GM21529 (cell line): Measurements from ENCODE around the gene IGF1R.

Experiments used
- ATAC-seq: cut with Tn5 transposase; IDR thresholded peaks from one replicate; pipeline ENCODE4 v1.9.1; 2021; ENCODE audit not compliant: unreplicated experiment

The IGF1R gene

DNA sequence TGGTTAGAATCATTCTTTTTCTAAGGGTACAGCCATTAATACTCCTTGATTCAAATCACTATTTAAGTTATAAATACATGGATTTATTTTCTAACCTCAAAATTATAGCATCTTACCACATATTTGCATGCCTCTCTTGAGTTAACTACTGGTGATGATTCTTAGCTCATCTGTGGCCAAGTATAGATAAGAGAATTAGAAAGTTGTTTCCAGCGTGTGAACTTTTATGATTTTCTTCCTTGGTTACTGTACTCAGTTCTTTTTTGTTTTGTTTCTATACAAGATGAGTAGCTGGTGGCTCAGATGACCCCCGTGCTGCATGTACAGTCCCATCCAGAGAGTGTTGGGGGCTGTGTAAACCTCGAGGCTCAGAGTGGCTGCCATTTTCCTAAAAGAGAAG, 124.6 kb downstream of the IGF1R start:
- no peak for ATAC-seq

DNA sequence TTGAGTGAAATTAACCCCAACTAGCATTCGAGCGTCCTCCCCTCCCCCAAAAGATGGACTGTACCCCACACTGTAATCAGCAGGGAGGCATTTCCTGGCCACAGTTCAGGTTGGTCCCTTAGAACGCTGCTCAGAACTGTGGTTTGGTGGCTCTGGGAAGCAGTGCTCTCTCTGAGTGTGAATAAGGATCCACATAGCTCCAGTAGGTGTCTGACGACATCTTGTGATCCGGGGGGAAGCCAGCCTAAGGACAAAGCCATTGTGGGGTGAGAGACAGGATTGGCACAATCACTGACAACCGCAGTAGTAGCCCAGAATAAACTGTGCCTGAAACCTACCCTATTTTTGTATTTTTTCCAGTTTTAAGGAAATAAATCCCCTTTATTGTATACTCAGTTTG, 125.3 kb downstream of the IGF1R start:
- ATAC-seq = no peak

DNA sequence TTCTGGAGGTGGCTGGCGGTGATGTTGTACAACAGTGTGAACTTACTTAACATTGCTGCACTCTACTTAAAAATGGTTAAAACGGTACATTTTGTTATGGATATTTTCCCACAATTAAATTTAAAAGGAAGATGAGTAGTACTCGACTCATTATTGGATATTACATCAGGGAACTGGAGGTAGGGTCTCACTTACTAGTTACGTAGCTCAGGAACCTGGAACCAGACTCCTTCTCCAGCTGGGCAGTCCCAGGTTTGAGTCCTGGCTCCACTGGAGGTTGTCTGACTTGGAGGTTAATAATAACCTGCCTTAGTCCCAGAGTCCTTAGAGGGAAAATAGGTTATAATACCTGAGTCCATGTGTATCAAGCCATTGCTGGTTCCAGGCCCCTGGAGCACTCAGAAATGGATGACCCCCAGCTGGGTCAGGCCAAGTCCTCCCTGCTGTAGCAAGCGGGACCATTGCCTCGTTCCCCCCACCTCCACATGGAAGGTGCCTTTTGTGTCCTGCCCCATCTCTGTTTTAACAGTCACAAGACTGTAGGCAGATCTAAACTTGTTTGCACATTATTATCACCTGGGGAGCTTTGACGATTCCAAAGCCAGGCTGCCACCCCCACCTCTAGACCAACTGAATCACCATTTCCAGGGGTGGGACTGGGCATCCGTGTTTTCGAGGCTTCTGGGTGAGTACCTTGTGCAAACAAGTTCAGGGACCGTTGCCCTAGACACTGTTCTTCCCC, 126.6 kb downstream of the IGF1R start:
- no peak for ATAC-seq

DNA sequence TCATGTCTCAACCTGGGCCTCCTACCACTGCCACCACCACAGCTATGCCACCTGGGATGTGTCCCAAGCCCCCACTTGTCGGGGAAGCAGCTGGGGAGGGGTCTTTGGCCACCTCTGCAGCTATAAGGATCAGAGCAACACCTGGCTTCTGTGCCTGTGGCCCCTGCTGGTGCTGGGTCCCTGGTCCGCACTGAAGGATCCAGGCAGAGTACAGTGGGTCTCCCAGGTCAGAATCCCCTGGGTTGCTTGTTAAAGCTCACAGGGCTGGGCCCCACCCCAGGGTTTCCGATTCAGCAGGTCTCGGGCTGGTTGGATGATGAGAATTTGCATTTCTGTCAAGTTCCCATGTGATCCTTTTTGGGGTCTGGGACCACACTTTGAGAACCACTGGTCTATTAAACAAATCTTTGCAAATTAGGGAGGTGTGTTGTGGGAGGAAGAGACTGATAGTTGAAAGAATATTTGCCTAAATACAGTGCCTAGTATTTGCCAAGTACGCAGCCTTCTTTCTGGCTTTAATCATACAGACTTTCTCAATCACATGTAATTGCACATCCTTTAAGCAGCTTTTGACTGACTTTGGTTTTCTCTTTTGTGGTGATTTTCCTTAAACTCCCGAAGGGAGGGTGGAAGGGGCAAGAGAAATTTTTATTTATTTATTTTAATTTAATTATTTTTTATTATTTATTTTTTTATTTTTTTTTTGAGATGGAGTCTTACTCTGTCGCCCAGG, 127.3 kb downstream of the IGF1R start:
- no peak for ATAC-seq

DNA sequence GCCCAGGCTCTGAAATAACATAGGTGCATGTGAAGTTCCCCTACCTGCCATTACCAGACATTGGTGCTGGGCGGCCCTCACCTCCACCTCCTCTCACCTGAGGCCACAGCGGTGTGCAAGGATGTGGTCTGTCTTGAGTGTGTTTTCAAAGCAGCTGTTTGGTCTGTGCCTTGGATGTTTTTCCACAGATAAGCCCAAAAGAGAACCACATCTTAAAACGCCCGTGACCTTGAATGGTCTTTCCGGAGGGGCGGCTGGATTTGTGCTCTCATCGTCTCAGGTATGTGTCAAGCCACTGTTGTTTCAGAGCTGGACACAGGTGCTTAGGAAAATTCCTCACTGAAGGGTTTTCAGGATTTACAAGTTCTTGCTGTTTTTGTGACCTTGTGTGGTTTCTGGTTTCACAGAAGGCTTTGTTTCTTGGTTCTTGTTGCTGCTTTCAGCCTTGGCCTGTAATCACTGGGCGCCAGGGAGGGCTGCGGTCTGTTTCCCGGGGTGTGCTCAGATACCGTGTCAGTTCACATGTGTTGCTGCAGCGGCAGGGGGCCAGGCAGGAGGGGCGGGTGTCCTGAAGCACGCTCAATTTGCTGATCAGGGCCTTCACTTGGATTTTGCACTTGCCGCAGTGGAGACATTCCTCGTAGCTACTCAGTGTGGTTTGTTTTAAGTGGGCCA, 128.4 kb downstream of the IGF1R start:
- ATAC-seq = peak; percentile 40

DNA sequence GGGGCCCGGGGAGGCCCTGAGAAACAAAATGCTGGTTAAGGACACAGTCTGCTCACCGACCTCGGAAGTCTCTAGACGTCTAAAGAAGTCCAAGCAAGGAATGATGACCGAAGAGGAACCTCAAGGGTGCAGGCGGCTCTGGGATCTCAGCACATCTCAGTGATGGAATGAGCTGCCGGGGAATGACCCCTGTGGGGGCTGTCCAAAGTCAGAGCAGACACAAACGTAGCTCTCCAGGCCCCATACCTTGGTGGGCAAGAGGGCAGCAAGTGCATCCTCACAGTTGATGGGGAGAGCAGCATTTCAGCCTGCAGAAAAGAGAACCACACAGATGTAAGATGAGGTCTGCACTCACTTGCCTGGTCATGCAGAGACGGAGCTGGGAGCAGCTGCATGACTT, 129.1 kb downstream of the IGF1R start:
- no peak for ATAC-seq

DNA sequence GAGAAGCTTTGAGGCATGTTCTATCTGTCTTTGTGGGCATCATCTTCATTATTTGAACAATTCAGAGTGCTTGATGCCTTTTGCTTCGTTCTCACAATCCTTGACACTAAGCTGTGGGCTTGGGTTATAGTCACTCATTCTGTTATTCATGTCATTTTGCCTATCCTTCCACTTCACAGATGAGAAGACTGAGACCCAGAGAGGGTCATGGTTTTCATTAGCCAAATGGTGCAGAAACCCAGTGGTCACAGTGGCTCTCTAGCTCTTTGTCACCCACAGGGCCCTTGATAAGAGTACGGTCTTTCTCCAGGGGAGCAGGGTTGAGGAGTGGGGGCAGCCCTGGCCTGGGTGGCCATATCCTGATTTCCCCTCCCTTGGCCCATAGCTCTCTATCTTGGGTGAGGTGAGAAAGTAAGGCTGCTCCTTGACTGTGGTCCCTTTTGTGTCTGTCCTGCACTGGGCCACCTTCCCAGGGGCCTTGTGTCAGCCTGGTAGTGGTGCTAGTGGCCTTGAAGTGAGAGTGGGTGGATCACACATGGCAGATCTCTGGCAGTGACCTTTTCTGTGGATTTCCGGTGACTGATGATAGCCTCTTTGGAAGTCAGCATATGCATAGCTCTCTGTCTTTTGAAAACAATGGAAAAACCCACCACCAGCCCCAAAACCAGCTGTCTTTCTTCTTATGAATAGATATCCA, 130.1 kb downstream of the IGF1R start:
- no peak for ATAC-seq

DNA sequence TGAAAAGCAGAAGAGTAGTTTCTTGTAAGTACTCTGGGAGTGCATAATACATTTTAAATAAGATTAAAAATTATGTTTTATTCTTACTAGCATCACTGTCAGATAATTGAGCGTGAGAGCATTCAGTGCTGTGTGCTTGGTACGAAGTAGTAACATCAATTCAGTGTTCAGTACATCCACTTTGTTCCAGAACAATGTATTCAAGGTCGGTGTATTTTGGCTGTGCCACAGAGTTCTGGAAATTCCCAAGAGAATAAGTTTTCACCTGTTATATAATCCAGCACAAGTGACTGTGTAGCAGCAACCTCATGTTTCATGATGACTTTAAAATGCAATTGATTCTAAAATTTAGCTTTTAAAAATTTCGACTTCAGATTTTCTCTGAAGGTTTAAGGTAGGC, 130.6 kb downstream of the IGF1R start:
- no peak for ATAC-seq

DNA sequence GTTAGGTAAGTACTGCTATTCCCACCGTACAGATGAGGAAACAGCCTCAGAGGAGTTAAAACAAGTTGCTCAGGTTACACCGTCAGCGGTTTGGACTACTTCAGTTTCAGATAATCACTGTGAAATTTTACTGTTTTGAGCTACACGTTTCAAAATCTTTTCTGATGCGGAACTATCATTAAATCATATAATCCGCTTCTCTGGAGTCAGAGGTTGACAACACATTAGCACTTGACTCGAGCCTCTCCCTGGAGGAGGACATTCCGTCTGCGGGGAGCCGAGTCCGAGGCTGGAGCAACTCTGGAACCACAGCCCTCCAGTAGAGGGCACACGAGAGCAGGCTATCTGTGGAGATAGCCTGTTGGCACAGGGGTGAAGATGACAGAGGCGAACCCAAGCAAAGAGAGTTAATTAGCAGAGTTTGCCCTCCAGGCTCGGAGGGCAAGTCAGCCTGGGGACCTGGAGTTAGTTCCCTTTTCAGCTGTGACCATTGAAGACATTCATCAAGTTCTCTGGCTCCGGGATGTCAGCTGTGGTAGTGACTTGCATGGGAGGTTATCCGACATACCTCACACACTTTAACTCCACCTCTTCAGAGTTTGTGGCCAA, 131.2 kb downstream of the IGF1R start:
- ATAC-seq = peak; percentile 83

DNA sequence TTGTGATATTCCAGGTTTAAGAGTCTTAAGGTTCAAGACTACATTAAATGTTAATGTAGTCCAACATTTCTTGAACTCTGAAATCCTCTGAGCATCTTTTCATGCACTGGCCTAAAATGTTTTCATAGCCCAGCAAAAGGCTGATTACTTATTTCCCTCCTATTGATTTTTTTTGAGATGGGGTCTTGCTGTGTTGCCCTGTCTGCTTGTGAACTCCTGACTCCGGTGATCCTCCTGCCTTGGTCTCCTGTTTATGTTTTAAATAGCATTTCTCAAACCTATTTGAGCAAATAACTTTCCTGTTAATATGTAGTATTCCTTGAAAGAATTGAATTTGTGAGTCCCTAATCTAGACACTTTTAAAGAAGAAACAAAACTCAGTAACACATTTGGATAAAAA, 133.5 kb downstream of the IGF1R start:
- ATAC-seq = no peak

DNA sequence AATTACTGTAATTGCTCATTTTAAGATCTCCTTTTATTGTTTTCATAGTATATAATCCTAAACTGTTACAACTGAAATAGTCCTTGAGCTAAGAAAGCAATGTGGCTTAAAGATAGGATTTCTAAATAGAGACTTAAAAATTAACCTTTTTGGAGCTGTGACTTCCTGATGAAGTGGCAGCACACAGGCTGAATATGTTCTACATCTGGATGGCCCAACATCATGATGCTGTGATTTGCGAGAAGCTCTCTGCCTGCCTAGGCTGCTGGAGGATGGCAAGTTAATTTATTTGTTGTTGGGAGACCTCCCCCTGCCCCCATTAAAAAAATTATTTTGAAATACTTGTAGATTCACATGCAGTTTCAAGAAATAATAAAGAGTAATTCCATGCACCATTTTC, 134.5 kb downstream of the IGF1R start:
- no peak for ATAC-seq

DNA sequence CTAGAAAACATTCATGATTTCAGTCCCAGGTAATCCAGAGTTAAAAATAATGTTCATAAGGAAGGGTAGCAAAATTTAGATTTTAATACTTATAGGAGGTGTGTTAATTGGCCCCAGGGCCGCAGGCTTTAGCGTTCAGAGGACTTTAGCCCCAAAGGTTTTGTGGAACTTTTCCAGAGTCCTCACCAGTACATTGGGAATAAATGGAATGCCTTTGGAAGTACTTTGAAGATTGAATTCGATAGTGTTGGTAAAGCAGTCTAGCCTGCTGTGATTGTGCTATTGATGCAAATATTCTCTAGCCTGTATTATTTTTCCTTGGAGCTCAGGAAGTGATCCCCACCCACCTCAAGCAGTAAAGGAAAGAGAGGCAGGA, 137.1 kb downstream of the IGF1R start:
- no peak for ATAC-seq

DNA sequence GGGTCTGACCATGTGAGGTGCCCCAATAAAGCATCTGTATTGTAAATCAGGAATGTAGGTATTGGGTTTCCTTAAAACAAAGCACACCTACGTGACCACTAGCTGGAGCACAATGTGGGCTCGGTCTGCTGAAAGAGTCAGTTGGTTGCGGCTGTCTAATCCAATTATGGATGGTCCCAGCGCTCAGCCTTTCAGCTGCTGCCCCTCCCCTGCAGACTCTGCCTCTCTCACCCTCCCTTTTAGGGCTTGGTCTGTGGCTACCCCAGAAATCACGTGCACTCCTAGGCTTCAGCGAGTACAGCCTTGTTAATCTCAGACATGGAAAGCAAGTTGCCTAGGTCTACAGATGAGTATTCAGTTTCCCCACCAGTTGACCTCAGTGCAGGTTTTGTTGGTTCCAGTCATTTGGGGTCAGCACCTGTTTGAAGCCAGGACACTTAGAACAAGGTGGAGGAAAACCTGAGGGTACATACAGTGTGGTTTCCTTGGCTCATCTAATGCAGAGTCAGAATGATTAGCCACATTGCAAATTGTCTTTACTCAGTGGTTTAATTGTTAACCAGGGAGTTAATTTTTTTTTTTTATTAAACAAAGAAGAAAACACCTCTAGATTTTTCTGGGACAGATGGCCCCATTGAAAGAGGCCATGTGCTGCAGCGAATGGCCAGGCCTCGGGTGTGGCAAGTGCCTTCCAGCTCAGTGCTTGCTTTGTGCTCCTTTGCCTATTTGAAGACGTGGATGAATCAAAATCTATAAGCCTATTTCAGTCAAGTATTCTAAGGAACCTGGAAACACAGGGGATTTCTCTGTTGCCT, 137.7 kb downstream of the IGF1R start:
- peak; percentile 72 for ATAC-seq

DNA sequence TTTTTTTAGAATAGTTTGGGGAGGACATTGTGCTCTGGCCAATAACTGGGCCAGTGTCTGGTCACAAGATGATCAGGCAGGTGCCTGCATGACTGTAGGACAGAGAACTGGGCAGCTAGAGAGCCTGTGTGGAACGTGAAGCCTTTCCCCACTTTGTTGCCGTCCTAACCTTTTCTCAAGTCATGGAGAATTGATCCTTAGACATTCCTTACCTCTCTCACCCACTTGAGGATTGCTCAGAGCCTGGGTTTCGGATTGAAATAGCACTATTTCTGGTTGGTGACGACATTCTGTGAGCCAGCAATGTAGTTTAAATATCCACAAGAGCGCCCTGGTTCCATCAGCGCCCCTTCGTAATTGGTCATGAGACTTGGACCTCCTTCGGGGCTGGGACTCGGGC, 138.4 kb downstream of the IGF1R start:
- no peak for ATAC-seq

DNA sequence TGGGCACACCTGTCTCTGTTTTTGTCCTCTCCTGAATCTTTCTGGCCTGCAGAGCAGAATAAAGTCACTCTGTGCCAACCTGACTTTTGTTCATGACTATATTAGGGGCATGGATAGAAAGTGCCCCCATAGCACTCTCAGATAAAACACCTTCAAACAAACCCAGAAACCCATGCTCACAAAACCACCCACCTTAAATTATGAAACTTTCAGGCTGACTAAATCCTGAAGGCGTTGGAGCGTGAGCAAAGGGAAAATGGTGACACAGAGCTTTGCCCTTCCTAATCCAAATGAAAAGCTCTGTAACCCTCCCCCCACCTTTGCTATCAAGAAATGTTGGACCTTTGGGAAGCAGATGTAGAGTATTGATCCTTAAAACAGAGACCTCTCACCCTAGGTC, 138.9 kb downstream of the IGF1R start:
- ATAC-seq = no peak

DNA sequence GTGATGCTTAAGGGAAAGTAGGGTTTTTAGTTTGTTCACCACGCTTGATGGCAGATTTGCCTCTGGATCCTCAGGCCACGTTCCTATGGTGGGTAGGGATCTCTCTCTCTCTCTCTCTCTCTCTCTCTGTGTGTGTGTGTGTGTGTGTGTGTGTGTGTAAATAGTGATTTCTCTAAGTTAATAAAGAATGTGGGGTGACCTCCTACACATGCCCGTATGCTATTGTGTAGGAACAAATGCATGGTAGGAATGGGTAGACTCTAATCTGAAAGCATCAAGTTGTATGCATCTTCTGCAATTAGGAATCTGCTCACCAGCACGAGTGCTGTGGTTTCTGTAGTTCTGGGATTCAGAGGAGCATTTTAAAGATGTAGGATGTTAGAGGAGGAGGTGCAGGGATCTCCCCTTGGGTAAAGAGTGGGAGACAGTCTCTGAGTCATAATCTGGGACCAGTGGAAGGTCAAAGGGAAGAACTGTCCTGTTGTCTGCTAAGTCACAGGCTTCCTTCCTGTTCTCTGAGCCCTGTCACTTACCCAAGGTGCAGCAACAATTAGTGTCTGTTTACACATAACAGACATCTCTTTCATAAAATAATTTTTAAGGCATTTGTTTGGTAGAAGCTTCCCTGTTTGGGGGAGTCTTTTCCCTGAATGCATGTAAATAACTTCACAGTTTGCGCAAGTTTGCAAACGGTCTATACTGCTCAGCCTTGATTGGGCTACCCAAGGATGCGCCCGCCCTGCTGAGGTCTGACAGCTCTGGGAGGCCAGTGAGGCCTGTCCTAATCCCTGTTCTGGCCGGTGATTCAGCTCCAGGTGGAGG, 139.8 kb downstream of the IGF1R start:
- no peak for ATAC-seq

DNA sequence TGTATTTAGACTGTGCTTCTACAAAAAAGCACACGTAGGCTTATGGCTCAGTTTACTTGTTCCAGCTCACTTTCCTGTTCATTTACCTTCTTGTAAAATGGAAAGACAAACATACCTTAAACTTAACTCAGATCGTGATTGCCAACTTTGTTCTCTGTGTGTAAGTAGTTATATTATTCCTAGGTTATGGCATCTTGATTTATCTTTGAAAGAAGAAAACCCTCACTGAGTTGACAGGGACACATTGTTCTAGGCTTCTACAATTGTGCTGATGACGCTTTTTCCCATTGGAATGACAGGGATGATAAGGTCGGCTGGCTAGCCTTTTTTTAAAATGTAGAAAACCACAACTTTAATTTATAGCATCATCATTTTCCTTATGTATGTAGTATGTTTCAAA, 140.7 kb downstream of the IGF1R start:
- no peak for ATAC-seq

DNA sequence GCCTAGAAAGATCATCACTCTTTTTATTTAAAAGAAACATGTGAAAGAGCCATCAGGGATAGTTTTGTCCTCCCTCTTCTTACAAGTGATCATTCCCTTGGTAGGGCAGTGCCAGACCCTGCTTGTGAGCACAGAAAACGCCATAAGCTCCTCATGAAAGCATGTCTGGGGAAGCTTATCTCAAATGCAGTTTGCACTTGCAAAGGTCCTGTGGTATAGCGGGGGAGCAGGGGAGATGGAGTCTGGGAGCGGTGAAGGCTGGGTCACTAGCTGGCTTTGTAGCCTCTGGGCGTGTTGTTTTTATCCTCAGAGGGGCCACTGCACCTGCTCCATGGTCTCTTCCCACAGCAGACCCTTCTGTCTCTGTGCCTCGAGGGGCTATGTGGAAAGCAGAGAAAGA, 141.9 kb downstream of the IGF1R start:
- no peak for ATAC-seq

DNA sequence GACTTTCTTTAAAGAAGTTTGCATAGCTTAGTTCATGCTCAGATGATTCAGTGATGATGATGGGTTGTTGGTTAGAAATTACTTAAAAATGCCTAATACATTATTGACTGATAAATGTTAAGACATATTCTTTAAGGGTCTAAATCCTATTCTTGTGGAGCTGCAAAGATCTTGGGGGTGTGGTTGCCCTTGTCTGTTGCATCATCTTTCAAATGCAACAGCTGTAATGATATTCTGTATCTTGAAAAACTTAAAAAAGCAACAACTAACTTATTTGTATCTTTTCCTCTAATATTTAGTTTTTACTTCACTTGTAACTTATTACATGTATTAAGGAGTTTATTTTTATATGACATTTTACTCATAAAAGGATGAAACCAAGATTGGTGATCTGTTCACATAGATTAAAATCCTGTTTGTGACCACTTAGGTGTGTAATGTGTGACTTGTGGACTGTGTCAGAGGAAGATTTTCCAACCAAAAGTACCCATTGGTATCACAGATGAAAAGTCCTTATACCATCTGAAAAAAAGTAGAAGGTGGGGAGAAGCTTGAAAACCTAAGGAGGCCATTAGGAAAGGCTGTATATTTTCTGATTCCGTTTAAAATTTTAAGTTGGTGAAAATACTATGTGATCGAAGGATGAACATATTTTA, 142.8 kb downstream of the IGF1R start:
- ATAC-seq = no peak
